Measurements from ENCODE around the gene PNPLA2.

DNA sequence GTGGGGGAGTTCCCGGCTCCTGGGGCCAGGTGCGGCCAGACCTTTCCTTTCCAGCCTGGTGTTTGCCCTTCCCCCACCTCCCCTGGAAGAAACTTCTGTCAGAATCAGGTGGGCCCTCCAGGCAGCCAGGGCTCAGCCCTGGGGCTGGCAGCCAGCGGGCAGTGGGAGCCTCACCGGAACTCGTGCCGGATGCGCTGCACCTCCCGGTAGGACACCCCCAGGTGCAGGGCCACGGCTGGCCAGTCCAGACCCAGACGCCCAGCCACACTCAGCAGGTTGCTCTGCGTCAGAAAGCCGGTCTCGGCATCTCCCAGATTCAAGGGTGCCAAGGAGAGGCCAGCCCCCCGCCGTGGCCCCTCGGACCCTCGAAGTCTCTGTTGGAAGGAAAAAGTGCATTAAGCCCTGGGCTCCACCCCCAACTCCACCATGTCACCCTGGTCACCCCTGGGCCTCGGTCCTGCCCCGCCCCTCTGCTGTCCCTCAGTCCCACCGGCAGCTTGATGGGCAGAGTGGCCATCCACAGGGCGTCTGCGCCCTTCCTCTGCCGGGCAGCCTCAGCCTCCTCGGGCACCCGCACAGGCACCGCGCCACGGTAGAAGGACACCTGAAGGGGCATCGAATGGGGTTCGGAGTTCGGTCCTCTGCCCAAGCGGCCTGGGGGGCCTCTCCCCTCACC, 18.9 kb upstream of the PNPLA2 start:
- TF ChIP-seq, protein P1, sequence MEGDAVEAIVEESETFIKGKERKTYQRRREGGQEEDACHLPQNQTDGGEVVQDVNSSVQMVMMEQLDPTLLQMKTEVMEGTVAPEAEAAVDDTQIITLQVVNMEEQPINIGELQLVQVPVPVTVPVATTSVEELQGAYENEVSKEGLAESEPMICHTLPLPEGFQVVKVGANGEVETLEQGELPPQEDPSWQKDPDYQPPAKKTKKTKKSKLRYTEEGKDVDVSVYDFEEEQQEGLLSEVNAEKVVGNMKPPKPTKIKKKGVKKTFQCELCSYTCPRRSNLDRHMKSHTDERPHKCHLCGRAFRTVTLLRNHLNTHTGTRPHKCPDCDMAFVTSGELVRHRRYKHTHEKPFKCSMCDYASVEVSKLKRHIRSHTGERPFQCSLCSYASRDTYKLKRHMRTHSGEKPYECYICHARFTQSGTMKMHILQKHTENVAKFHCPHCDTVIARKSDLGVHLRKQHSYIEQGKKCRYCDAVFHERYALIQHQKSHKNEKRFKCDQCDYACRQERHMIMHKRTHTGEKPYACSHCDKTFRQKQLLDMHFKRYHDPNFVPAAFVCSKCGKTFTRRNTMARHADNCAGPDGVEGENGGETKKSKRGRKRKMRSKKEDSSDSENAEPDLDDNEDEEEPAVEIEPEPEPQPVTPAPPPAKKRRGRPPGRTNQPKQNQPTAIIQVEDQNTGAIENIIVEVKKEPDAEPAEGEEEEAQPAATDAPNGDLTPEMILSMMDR (IDR thresholded peaks at IDR 0.05) = no peak
- TF ChIP-seq POLR2A (IDR thresholded peaks at IDR 0.05) = no peak

All from Peyer's patch (tissue), 4 donors.